ENCODE data around the gene HSD17B1. TPM values are rescaled to one million over a fixed set of nuclear protein-coding genes. Genes with fewer than 3 reads are reported as not detected.
A peak's percentile ranks its signal among the peaks of the same experiment; 100 is the strongest.

Gene HSD17B1
- total and polyA plus RNA-seq, 2 of the 13 experiments (the other 11 are each of a cell fraction or from before 2014, with no cell fraction given) = 0.54 to 0.93 TPM

DNA sequence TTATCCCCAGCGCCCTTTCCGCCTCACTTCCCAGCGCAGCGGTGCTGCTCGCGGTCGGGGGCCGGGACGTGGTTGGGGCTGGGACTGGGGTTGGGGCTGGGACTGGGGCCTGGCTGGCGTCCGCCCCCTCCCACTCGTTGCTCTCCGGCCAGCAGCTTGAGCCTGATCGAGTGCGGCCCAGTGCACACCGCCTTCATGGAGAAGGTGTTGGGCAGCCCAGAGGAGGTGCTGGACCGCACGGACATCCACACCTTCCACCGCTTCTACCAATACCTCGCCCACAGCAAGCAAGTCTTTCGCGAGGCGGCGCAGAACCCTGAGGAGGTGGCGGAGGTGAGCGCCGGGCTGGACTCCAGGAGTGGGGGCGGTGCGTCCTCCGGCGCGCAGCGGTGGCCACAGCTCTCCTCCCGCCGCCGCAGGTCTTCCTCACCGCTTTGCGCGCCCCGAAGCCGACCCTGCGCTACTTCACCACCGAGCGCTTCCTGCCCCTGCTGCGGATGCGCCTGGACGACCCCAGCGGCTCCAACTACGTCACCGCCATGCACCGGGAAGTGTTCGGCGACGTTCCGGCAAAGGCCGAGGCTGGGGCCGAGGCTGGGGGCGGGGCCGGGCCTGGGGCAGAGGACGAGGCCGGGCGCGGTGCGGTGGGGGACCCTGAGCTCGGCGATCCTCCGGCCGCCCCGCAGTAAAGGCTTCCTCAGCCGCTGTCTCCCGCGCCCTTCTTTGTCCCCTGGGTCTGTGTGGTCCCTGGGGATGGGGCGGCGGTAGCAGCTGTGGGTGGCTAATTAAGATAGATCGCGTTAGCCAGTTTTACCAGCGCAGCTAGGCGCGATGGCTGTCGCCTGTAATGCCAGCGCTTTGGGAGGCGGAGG is 1.8 kb downstream of the HSD17B1 start (continued):
- peak; percentile 77 for TF ChIP-seq ESRRA (CRISPR knock-in tag; IDR thresholded peaks at IDR 0.05; ENCODE audit: low read depth)
- peak; percentile 86; the same call in 1 of the 2 replicates for TF ChIP-seq ZKSCAN5 (CRISPR knock-in tag; IDR thresholded peaks at IDR 0.05)
- TF ChIP-seq ZNF784 (CRISPR knock-in tag; IDR thresholded peaks at IDR 0.05; ENCODE audit: borderline replicate concordance) = peak; percentile 50; the same call in 1 of the 2 replicates
- TF ChIP-seq ZNF207 (IDR thresholded peaks at IDR 0.05; ENCODE audit: borderline replicate concordance) = no peak
- TF ChIP-seq ZNF776 (CRISPR knock-in tag; IDR thresholded peaks at IDR 0.05) = peak; percentile 89; the same call in 1 of the 2 replicates
- peak; percentile 33; the same call in 1 of the 2 replicates for TF ChIP-seq REPIN1 (CRISPR knock-in tag; IDR thresholded peaks at IDR 0.05; ENCODE audit: borderline replicate concordance, low read depth)
- TF ChIP-seq GMEB1 (CRISPR knock-in tag; IDR thresholded peaks at IDR 0.05; ENCODE audit: borderline replicate concordance) = peak; percentile 87
- 0 out of 2 replicates have a peak, but pooled peaks have one; percentile 32 for TF ChIP-seq ZNF660 (CRISPR knock-in tag; IDR thresholded peaks at IDR 0.05; ENCODE audit: borderline replicate concordance, low read depth)
- peak in 1 of 2 experiments; percentile 87; a peak in 1 of 4 replicates for TF ChIP-seq KLF16 (CRISPR knock-in tag; IDR thresholded peaks at IDR 0.05)
- peak; percentile 46 for TF ChIP-seq CEBPG (CRISPR knock-in tag; IDR thresholded peaks at IDR 0.05)
- TF ChIP-seq ZNF746 (CRISPR knock-in tag; IDR thresholded peaks at IDR 0.05) = no peak
- TF ChIP-seq PAX8 (CRISPR knock-in tag; IDR thresholded peaks at IDR 0.05; ENCODE audit: borderline replicate concordance) = peak; percentile 78
- peak; percentile 82 for TF ChIP-seq ISL2 (CRISPR knock-in tag; IDR thresholded peaks at IDR 0.05)
- no peak for TF ChIP-seq ARHGAP35 (CRISPR knock-in tag; IDR thresholded peaks at IDR 0.05; ENCODE audit: borderline replicate concordance)
- TF ChIP-seq ZNF33B (CRISPR knock-in tag; IDR thresholded peaks at IDR 0.05) = no peak
- peak; percentile 99 for TF ChIP-seq HNRNPLL (IDR thresholded peaks at IDR 0.05; ENCODE audit: low read depth, low read length, poor library complexity, severe bottlenecking)
- peak; percentile 93 for TF ChIP-seq ELF1 (CRISPR knock-in tag; IDR thresholded peaks at IDR 0.05)
- peak; percentile 80; the same call in 1 of the 2 replicates for TF ChIP-seq ZNF274 (CRISPR knock-in tag; IDR thresholded peaks at IDR 0.05)
- peak; percentile 74 for TF ChIP-seq BORCS8-MEF2B (CRISPR knock-in tag; IDR thresholded peaks at IDR 0.05)
- TF ChIP-seq SCMH1 (CRISPR knock-in tag; IDR thresholded peaks at IDR 0.05; ENCODE audit: borderline replicate concordance) = no peak
- TF ChIP-seq, protein P1, sequence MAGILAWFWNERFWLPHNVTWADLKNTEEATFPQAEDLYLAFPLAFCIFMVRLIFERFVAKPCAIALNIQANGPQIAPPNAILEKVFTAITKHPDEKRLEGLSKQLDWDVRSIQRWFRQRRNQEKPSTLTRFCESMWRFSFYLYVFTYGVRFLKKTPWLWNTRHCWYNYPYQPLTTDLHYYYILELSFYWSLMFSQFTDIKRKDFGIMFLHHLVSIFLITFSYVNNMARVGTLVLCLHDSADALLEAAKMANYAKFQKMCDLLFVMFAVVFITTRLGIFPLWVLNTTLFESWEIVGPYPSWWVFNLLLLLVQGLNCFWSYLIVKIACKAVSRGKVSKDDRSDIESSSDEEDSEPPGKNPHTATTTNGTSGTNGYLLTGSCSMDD (CRISPR knock-in tag; IDR thresholded peaks at IDR 0.05) = no peak
- no peak for TF ChIP-seq ZNF496 (CRISPR knock-in tag; IDR thresholded peaks at IDR 0.05; ENCODE audit: insufficient replicate concordance)
- TF ChIP-seq, protein P2, sequence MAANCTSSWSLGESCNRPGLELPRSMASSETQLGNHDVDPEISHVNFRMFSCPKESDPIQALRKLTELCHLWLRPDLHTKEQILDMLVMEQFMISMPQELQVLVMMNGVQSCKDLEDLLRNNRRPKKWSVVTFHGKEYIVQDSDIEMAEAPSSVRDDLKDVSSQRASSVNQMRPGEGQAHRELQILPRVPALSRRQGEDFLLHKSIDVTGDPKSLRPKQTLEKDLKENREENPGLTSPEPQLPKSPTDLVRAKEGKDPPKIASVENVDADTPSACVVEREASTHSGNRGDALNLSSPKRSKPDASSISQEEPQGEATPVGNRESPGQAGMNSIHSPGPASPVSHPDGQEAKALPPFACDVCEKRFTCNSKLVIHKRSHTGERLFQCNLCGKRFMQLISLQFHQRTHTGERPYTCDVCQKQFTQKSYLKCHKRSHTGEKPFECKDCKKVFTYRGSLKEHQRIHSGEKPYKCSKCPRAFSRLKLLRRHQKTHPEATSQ (CRISPR knock-in tag; IDR thresholded peaks at IDR 0.05; ENCODE audit: borderline replicate concordance) = no peak; the same call in 1 of the 2 replicates
- no peak for TF ChIP-seq ZNF24 (IDR thresholded peaks at IDR 0.05)
